ENCODE measurements around the gene HIVEP3. TPM values are rescaled to one million over a fixed set of nuclear protein-coding genes. Genes with fewer than 3 reads are reported as not detected.

The HIVEP3 gene
- total and polyA plus RNA-seq, 2 of the 13 experiments (the other 11 are each of a cell fraction or from before 2014, with no cell fraction given): 0.05 TPM; not detected in 1

DNA sequence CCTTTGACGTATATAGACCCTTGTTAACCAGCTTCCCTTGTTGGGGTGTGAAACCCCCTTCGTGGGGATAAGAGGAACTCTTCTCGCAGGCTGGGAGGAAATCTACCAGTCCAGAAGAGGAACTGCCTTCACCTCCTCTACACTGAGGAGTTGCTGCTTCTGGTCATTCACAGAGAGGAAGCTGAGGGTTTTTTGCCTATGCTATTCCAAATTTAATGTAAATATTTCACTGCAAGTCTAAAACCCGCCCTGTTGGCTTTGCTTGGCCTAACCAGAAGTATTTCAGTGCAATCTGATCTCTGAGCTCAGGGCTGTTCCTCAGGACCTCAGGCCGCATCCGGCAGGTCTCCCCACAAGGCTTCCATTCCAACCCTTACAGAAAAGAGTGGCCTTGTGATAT is 150.1 kb downstream of the HIVEP3 start:
- no peaks in the 10 kb centered on the region for H3K36me3 ChIP-seq (replicated peaks in 1 of 2; ENCODE audit: control insufficient read depth in 1 of 2, insufficient read depth in 2 of 2, low read length in 2 of 2)
- no TSS peak for BruUV-seq (replicated peaks)
- CTCF ChIA-PET (ENCODE audit: low intra/inter-chr PET ratio, low total read pairs): no interaction called here
- H4K20me1 ChIP-seq (ENCODE audit: insufficient read depth, low read length): no peaks in the 10 kb centered on the region
- H3K27ac ChIP-seq (ENCODE audit: extremely low read length, insufficient read depth, low read length): no peak overlapping the region
- TF ChIP-seq, protein P1, sequence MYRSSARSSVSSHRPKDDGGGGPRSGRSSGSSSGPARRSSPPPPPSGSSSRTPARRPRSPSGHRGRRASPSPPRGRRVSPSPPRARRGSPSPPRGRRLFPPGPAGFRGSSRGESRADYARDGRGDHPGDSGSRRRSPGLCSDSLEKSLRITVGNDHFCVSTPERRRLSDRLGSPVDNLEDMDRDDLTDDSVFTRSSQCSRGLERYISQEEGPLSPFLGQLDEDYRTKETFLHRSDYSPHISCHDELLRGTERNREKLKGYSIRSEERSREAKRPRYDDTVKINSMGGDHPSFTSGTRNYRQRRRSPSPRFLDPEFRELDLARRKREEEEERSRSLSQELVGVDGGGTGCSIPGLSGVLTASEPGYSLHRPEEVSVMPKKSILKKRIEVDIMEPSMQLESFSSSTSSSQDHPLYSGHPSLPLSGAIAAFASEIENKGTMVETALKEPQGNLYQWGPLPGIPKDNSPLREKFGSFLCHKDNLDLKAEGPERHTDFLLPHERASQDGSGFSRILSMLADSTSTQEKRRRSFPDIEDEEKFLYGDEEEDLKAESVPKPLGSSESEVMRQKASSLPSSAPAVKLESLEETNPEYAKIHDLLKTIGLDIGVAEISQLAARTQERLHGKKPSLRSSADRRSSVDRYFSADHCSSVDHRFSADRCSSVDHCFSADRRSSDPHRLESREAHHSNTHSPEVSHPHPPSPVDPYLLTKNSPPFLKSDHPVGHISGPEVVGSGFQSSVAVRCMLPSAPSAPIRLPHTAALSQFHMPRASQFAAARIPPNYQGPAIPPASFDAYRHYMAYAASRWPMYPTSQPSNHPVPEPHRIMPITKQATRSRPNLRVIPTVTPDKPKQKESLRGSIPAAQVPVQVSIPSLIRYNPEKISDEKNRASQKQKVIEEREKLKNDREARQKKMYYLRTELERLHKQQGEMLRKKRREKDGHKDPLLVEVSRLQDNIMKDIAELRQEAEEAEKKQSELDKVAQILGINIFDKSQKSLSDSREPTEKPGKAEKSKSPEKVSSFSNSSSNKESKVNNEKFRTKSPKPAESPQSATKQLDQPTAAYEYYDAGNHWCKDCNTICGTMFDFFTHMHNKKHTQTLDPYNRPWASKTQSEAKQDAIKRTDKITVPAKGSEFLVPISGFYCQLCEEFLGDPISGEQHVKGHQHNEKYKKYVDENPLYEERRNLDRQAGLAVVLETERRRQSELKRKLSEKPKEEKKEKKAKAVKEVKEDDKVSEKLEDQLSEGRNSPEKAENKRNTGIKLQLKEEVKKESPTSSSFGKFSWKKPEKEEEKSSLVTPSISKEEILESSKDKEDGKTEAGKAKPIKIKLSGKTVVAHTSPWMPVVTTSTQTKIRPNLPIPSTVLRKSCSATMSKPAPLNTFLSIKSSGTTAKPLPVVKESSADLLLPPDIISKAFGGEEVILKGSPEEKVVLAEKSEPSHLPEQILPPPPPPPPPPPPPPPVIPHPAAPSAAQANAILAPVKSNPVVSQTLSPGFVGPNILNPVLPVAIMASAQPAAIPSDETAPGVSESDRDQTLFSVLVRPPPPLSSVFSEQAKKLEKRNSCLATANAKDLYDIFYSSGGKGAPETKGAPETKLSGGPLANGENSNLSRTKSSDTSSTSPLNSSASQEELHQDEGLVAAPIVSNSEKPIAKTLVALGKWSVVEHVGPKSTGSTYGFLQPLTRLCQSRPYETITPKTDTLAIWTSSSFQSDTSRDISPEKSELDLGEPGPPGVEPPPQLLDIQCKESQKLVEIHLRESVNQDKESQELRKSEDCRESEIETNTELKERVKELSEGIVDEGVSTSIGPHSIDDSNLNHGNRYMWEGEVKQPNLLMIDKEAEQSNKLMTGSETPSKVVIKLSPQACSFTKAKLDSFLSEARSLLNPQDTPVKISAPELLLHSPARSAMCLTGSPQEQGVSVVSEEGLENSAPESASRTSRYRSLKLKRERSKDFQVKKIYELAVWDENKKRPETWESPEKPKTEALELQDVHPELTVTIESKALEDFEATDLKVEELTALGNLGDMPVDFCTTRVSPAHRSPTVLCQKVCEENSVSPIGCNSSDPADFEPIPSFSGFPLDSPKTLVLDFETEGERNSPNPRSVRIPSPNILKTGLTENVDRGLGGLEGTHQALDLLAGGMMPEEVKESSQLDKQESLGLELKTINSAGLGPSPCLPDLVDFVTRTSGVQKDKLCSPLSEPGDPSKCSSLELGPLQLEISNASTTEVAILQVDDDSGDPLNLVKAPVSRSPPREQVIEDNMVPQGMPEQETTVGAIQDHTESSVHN (CRISPR knock-in tag; IDR thresholded peaks at IDR 0.05): no peak
- TF ChIP-seq ZNF232 (CRISPR knock-in tag; IDR thresholded peaks at IDR 0.05; ENCODE audit: borderline replicate concordance) (no peak), RNF2 (conservative IDR thresholded peaks at IDR 0.05; ENCODE audit: low read depth) (no peak), KDM5B (CRISPR knock-in tag; IDR thresholded peaks at IDR 0.05; ENCODE audit: borderline replicate concordance) (no peak), AKAP8 (CRISPR knock-in tag; IDR thresholded peaks at IDR 0.05) (no peak), DPF2 (CRISPR knock-in tag; IDR thresholded peaks at IDR 0.05; ENCODE audit: borderline replicate concordance, low read depth) (no peak)
- TF ChIP-seq, protein P2, sequence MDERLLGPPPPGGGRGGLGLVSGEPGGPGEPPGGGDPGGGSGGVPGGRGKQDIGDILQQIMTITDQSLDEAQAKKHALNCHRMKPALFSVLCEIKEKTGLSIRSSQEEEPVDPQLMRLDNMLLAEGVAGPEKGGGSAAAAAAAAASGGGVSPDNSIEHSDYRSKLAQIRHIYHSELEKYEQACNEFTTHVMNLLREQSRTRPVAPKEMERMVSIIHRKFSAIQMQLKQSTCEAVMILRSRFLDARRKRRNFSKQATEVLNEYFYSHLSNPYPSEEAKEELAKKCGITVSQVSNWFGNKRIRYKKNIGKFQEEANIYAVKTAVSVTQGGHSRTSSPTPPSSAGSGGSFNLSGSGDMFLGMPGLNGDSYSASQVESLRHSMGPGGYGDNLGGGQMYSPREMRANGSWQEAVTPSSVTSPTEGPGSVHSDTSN (CRISPR knock-in tag; IDR thresholded peaks at IDR 0.05): no peak
- FAIRE-seq: no peak
- intact Hi-C loops (cut with micrococcal nuclease; ENCODE audit: unreplicated experiment) (no loop called here), in situ Hi-C loops (cut with HindIII; ENCODE audit: extremely low pct_ligation_motif_present, low pct_unique_long_range_greater_than_20kb) (no loop called here)
- no peak for ATAC-seq
- H3K79me2 ChIP-seq (ENCODE audit: insufficient read depth, low read length): no peaks in the 10 kb centered on the region
- no peak overlapping the region for H3K9ac ChIP-seq (ENCODE audit: insufficient read depth, low read depth, low read length)
- peaks cover 1 to 10% of the 10 kb centered on the region in 2 experiments; a peak in 2 of 5 replicates for H3K27me3 ChIP-seq (ENCODE audit: control insufficient read depth in 1 of 2, insufficient read depth in 2 of 2, low read length in 2 of 2)
- H3K9me3 ChIP-seq (ENCODE audit: low read length): no peaks in the 10 kb centered on the region
- no peak overlapping the region for H2AFZ ChIP-seq (ENCODE audit: low read length)
- DNase-seq (ENCODE audit: low spot score): no peak
- H3K4me3 ChIP-seq (replicated peaks in 1 of 3; ENCODE audit: insufficient read depth in 1 of 3, low read depth in 2 of 3, low read length in 3 of 3): no peak overlapping the region
- no peaks in the 10 kb centered on the region for H3K4me1 ChIP-seq (ENCODE audit: insufficient read depth, low read length)
- POLR2A ChIA-PET: no interaction called here
- H3K4me2 ChIP-seq (ENCODE audit: low read depth, low read length): no peak overlapping the region
- WGBS (ENCODE audit: low lambda C conversion rate): 20% methylated on average over 1 of the region's 6 CpGs

All from HepG2 (cell line).